ENCODE results near the gene ZNF30.

GRCh38 chr19:34957830-34958751 is 31.4 kb downstream of the ZNF30 start:
- no peak for TF ChIP-seq CTCF (conservative IDR thresholded peaks at IDR 0.05 in 1 of 2, IDR thresholded peaks at IDR 0.05 in 1 of 2; ENCODE audit: low read depth in 1 of 2, low read length in 2 of 2)
- TF ChIP-seq EZH2 (IDR thresholded peaks at IDR 0.05; ENCODE audit: low read length, missing control alignments), result no peak
